ENCODE measurements around the gene ESYT3. TPM values are rescaled to one million over a fixed set of nuclear protein-coding genes. Genes with fewer than 3 reads are reported as not detected.

The ESYT3 gene
- total RNA-seq, 1 experiment from 2014 or later, result 0.15 TPM

DNA sequence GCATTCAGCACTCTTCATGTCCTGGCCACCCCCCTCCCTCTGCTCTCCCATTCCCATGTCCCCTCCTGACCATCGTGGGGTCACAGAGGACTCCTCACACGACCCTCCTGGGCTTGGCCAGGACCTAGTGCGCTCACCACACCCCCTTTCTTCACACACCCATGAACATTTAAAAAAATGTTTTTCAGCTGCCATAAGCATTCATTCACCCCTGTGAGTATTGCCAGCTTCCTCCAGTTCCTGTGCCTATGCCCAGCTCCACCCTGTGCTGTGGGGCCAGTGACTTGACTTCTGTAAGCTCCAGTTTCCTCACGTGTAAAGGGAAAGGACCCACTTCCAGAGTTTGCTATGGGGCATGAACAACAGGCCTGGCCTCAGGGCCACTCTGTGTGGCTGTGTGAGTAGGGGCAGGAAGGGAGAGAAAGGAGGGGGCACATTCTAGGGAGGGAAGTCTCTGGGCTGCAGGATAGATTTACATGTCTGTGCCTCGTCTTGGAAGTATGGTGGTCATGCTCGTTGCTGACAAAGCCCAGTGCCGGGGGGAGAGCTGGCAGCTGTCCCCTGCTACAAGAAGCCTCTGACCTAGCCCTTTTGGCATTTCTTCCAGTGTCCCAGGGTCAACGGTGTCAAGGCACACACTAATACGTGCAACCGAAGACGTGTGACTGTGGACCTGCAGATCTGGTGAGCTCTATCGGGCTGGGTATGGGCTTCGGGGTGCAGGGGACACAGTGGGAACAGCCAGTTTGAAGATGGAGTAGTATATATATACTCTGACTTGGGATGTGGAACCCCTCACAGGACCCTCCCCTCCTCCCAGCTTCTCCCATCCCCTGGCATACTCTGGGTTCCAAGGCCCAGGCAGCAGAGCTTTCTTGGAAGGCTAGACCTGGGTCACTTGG, 22.8 kb downstream of the ESYT3 start:
- Histone ChIP-seq H3K27me3 (replicated peaks; ENCODE audit: insufficient read depth, low read depth, low read length, poor library complexity) (no peaks in the 10 kb centered on the region), H3K4me3 (ENCODE audit: low read depth, low read length, poor library complexity, severe bottlenecking) (no peak overlapping the region), H3K9me3 (ENCODE audit: low read depth, low read length, poor library complexity, severe bottlenecking) (no peaks in the 10 kb centered on the region), H3K36me3 (ENCODE audit: insufficient read depth, low read length, poor library complexity, severe bottlenecking) (no peaks in the 10 kb centered on the region), H3K4me1 (ENCODE audit: insufficient read depth, low read length, poor library complexity, severe bottlenecking) (no peaks in the 10 kb centered on the region), H3K27ac (ENCODE audit: low read depth, low read length, poor library complexity, severe bottlenecking) (no peak overlapping the region)
- no peak for DNase-seq (ENCODE audit: low spot score)
- intact Hi-C loops (cut with micrococcal nuclease; ENCODE audit: unreplicated experiment), result no loop called here
- POLR2A ChIA-PET (ENCODE audit: low non-redundant PET), result no interaction called here
- no TSS peak for BruUV-seq (replicated peaks)
- CTCF ChIA-PET, result interaction anchor here (1.0 to 1.6 kb wide), 2 partner anchors 22 to 466 kb away, joined by 3 to 4 read pairs; no protein-coding TSS in a partner anchor
- TF ChIP-seq EZH2 (IDR thresholded peaks at IDR 0.05; ENCODE audit: borderline replicate concordance, low read depth, low read length, poor library complexity, severe bottlenecking) (no peak), CTCF (conservative IDR thresholded peaks at IDR 0.05; ENCODE audit: low read depth, low read length) (no peak)

GRCh38 chr3:138457863-138458735, 23.7 kb downstream of the ESYT3 start:
- Histone ChIP-seq H3K9me3 (ENCODE audit: low read depth, low read length, poor library complexity, severe bottlenecking) (no peaks in the 10 kb centered on the region), H3K36me3 (ENCODE audit: insufficient read depth, low read length, poor library complexity, severe bottlenecking) (no peaks in the 10 kb centered on the region), H3K4me3 (ENCODE audit: low read depth, low read length, poor library complexity, severe bottlenecking) (no peak overlapping the region), H3K27ac (ENCODE audit: low read depth, low read length, poor library complexity, severe bottlenecking) (no peak overlapping the region), H3K27me3 (replicated peaks; ENCODE audit: insufficient read depth, low read depth, low read length, poor library complexity) (no peaks in the 10 kb centered on the region), H3K4me1 (ENCODE audit: insufficient read depth, low read length, poor library complexity, severe bottlenecking) (no peaks in the 10 kb centered on the region)
- ChIA-PET POLR2A (ENCODE audit: low non-redundant PET) (no interaction called here), CTCF (no interaction called here)
- intact Hi-C loops (cut with micrococcal nuclease; ENCODE audit: unreplicated experiment), result no loop called here
- BruUV-seq (replicated peaks), result no TSS peak
- DNase-seq (ENCODE audit: low spot score), result no peak
- TF ChIP-seq CTCF (conservative IDR thresholded peaks at IDR 0.05; ENCODE audit: low read depth, low read length) (no peak), EZH2 (IDR thresholded peaks at IDR 0.05; ENCODE audit: borderline replicate concordance, low read depth, low read length, poor library complexity, severe bottlenecking) (no peak)

- Histone ChIP-seq H3K36me3 (ENCODE audit: insufficient read depth, low read length, poor library complexity, severe bottlenecking) (no peaks in the 10 kb centered on the region), H3K9me3 (ENCODE audit: low read depth, low read length, poor library complexity, severe bottlenecking) (no peaks in the 10 kb centered on the region), H3K27me3 (replicated peaks; ENCODE audit: insufficient read depth, low read depth, low read length, poor library complexity) (no peaks in the 10 kb centered on the region), H3K4me3 (ENCODE audit: low read depth, low read length, poor library complexity, severe bottlenecking) (no peak overlapping the region), H3K27ac (ENCODE audit: low read depth, low read length, poor library complexity, severe bottlenecking) (no peak overlapping the region), H3K4me1 (ENCODE audit: insufficient read depth, low read length, poor library complexity, severe bottlenecking) (no peaks in the 10 kb centered on the region)
- ChIA-PET POLR2A (ENCODE audit: low non-redundant PET) (no interaction called here), CTCF (no interaction called here)
- DNase-seq (ENCODE audit: low spot score), result no peak
- intact Hi-C loops (cut with micrococcal nuclease; ENCODE audit: unreplicated experiment), result no loop called here
- BruUV-seq (replicated peaks), result no TSS peak
- no peak for TF ChIP-seq EZH2 (IDR thresholded peaks at IDR 0.05; ENCODE audit: borderline replicate concordance, low read depth, low read length, poor library complexity, severe bottlenecking)
- no peak for TF ChIP-seq CTCF (conservative IDR thresholded peaks at IDR 0.05; ENCODE audit: low read depth, low read length)
Observed at GRCh38 chr3:138458774-138459499, 24.5 kb downstream of the ESYT3 start.

Measured in A673 (cell line).